Mammary epithelial cell (primary cell): Measurements from ENCODE around the gene HIVEP1.

Source experiments
- CTCF ChIP-seq, 2 donors: IDR thresholded peaks in 1 of 2; conservative IDR thresholded peaks in 1 of 2; 2 replicates each; pipeline ENCODE4 v1.5.1; 2011 to 2012; ENCODE audit warnings: inconsistent platforms in 2 of 2, low read length in 2 of 2, mild to moderate bottlenecking in 2 of 2, control low read depth in 1 of 2, low read depth in 1 of 2; ENCODE audit not compliant: insufficient read depth in 1 of 2; ENCODE audit errors: extremely low read depth in 1 of 2
- EZH2 ChIP-seq: IDR thresholded peaks from 2 replicates; pipeline ENCODE4 v1.6.1; 2012; ENCODE audit warnings: low read length, inconsistent platforms, borderline replicate concordance

- TF ChIP-seq CTCF (conservative IDR thresholded peaks at IDR 0.05 in 1 of 2, IDR thresholded peaks at IDR 0.05 in 1 of 2; ENCODE audit: extremely low read depth in 1 of 2, insufficient read depth in 1 of 2, low read depth in 1 of 2, low read length in 2 of 2) (no peak), EZH2 (no peak)
Observed at GRCh38 chr6:12189150-12189549, 177.0 kb downstream of the HIVEP1 start.
